Thoracic aorta (tissue), 2 donors: Measurements from ENCODE around the gene LZTR1. TPM values are rescaled to one million over a fixed set of nuclear protein-coding genes. Genes with fewer than 3 reads are reported as not detected.
"Not testable (repeated sequence)": the region's sequence is repeated elsewhere in the genome, so short reads cannot be mapped to it uniquely, and the experiment has no call there.

Source experiments
- ATAC-seq: fragments of 150-250 bp; one replicate; pipeline ENCODE4 v1.8.0; 2017; ENCODE audit warnings: low read depth; ENCODE audit not compliant: insufficient number of reproducible peaks, low FRiP score
- DNase-seq: peaks from one replicate; pipeline ENCODE4 v3.0.0-alpha.2; 2020; ENCODE audit warnings: low spot score
- H3K27ac ChIP-seq, 2 donors: fragments of 200-600 bp; sonication (generic); 1 replicate in 1 of 2; 2 replicates in 1 of 2; pipeline ENCODE4 v1.5.1; 2016; ENCODE audit warnings: mild to moderate bottlenecking in 2 of 2, moderate library complexity in 2 of 2
- H3K27me3 ChIP-seq: fragments of 200-600 bp; sonication (generic); replicated peaks from 2 replicates; pipeline ENCODE4 v1.6.0; 2016; ENCODE audit warnings: mild to moderate bottlenecking; ENCODE audit not compliant: insufficient read depth
- H3K36me3 ChIP-seq: fragments of 200-600 bp; sonication (generic); one replicate; pipeline ENCODE4 v1.5.1; 2016
- H3K4me1 ChIP-seq, 2 donors: fragments of 200-600 bp; sonication (generic); 1 replicate in 1 of 2; 2 replicates in 1 of 2; pipeline versions ENCODE4 v1.5.1 to v1.6.0; 2016; ENCODE audit warnings: low read depth in 2 of 2, mild to moderate bottlenecking in 1 of 2; ENCODE audit not compliant: control insufficient read depth in 1 of 2
- H3K4me3 ChIP-seq: fragments of 200-600 bp; sonication (generic); 2 replicates; pipeline ENCODE4 v1.5.1; 2016; ENCODE audit warnings: mild to moderate bottlenecking
- H3K9me3 ChIP-seq: fragments of 200-600 bp; sonication (generic); 2 replicates; pipeline ENCODE4 v1.5.1; 2016
- total RNA-seq, 2 donors: library from RNA; depleted of rRNA; stranded (reverse); fragments of >200 nt; gene quantifications; one replicate each; pipeline versions ENCODE4 v1.1.0 to v1.2.3, GENCODE V29; 2016
- TF ChIP-seq, protein P1 (sequence below): fragments of 200-600 bp; sonication (generic); IDR thresholded peaks from one replicate; pipeline ENCODE4 v1.5.1; 2019; ENCODE audit warnings: antibody characterized with exemption

LZTR1 gene
- 100 to 1,000 TPM in 1 of 2 donors, 10 to 100 TPM in 1; 96.2 to 105 TPM for total RNA-seq

DNA sequence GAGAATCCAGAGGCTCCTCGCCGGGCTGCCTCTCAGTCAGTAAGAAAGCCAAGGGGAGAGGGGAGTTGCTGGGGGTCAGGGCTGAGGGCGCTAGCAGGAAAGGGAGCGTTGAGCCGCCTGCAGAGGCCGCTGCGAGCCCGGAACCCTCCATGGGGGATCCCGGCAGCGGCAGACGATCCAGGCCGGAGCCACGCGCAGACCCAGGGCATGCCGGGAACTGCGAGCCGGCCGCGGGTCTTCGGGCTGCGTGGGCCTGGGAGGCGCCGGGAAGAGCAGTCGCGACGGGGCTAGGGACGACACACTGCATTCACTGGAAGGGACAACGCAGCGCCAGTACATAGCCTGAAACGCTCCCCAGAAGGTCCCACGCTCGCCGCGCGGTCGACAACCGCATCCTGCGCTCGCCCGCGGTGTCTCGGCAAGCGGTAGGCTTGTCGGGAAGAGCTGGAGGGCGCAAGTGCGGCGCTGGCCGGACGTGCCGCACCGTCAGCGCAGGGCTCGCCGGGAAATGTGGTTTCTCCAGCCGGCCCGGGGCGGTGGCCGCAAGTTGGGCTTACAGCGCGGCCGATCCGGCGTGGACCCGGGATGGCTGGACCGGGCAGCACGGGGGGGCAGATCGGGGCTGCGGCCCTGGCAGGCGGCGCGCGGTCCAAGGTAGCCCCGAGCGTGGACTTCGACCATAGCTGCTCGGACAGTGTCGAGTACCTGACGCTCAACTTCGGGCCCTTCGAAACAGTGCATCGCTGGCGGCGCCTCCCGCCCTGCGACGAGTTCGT, at the start of gene LZTR1:
TSS of gene LZTR1 (plus strand) at position 511 of the 776 bp plus-strand sequence. CDS start at position 586, 75 bp downstream.
- peak within 1 kb of the TSS; percentile 77 to 78 for H3K27ac ChIP-seq
- peak; percentile 73 for ATAC-seq
- H3K36me3 ChIP-seq, result no peaks in the 10 kb centered on the region
- no peak for DNase-seq
- TF ChIP-seq, protein P1, sequence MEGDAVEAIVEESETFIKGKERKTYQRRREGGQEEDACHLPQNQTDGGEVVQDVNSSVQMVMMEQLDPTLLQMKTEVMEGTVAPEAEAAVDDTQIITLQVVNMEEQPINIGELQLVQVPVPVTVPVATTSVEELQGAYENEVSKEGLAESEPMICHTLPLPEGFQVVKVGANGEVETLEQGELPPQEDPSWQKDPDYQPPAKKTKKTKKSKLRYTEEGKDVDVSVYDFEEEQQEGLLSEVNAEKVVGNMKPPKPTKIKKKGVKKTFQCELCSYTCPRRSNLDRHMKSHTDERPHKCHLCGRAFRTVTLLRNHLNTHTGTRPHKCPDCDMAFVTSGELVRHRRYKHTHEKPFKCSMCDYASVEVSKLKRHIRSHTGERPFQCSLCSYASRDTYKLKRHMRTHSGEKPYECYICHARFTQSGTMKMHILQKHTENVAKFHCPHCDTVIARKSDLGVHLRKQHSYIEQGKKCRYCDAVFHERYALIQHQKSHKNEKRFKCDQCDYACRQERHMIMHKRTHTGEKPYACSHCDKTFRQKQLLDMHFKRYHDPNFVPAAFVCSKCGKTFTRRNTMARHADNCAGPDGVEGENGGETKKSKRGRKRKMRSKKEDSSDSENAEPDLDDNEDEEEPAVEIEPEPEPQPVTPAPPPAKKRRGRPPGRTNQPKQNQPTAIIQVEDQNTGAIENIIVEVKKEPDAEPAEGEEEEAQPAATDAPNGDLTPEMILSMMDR, result peak; percentile 44
- no peaks in the 10 kb centered on the region for H3K27me3 ChIP-seq
- H3K4me3 ChIP-seq, result peak within 1 kb of the TSS; percentile 85
- H3K4me1 ChIP-seq, result peaks cover 12 to 33% of the 10 kb centered on the region in 2 donors
- H3K9me3 ChIP-seq, result peaks cover 7% of the 10 kb centered on the region

GRCh38 chr22:20933910-20934309, 48.2 kb upstream of the LZTR1 start:
- H3K4me3 ChIP-seq, result no peak overlapping the region
- H3K9me3 ChIP-seq, result no peaks in the 10 kb centered on the region
- H3K27ac ChIP-seq, result no peak overlapping the region
- H3K4me1 ChIP-seq, result peaks cover 20 to 43% of the 10 kb centered on the region in 2 donors
- H3K27me3 ChIP-seq, result no peaks in the 10 kb centered on the region
- TF ChIP-seq, protein P1, result no peak
- H3K36me3 ChIP-seq, result peaks cover 12% of the 10 kb centered on the region
- DNase-seq, result no peak
- no peak for ATAC-seq

DNA sequence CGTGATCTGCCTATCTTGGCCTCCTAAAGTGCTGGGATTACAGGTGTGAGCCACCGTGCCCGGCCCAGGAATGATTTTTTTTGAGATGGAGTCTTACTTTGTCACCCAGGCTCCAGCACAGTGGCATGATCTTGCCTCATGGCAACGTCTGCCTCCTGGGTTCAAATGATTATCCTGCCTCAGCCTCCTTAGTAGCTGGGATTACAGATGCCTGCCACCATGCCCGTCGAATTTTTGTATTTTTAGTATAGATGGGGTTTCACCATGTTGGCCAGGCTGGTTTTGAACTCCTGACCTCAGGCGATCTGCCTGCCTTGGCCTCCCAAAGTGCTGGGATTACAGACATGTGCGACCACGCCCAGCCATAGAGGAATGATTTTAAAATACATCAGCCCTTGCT, 47.0 kb upstream of the LZTR1 start:
- not testable (repeated sequence) for H3K9me3 ChIP-seq, ATAC-seq, DNase-seq, H3K4me3 ChIP-seq, H3K27ac ChIP-seq, H3K27me3 ChIP-seq
- H3K36me3 ChIP-seq, result peaks cover 12% of the 10 kb centered on the region
- peaks cover 20 to 46% of the 10 kb centered on the region in 2 donors for H3K4me1 ChIP-seq

DNA sequence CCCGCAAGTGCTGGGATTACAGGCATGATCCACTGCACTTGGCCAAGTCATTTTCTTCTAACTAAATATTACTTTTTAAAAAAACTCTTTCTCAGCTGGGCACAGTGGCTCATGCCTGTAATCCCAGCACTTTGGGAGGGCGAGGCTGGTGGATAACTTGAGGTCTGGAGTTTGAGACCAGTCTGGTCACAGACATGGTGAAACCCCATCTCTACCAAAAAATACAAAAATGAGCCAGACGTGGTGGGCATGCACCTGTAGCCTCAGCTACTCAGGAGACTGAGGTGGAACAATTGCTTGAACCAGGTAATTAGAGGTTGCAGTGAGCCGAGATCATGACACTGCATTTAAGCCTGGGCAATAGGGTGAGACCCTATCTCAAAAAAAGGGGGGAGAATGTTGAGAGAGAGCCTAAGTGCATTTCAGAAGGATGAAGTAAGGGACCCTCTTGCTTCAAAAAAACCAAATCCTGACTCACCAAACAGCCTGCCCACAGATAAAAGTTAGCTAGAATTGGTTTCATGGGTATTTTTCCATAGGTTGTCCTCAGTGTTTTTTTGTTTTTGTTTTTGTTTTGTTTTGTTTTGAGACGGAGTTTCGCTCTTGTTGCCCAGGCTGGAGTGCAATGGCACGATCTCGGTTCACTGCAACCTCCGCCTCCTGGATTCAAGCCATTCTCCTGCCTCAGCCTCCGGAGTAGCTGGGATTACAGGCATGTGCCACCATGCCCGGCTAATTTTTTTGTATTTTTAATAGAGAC, 46.1 kb upstream of the LZTR1 start:
- ATAC-seq, H3K27ac ChIP-seq, DNase-seq, H3K27me3 ChIP-seq, H3K4me3 ChIP-seq, H3K9me3 ChIP-seq: not testable (repeated sequence)
- H3K36me3 ChIP-seq, result peaks cover 12% of the 10 kb centered on the region
- peaks cover 20 to 55% of the 10 kb centered on the region in 2 donors for H3K4me1 ChIP-seq

GRCh38 chr22:20937031-20937793, 44.9 kb upstream of the LZTR1 start:
- H3K27me3 ChIP-seq, result no peaks in the 10 kb centered on the region
- peaks cover 17 to 52% of the 10 kb centered on the region in 2 donors for H3K4me1 ChIP-seq
- no peak for DNase-seq
- no peak overlapping the region for H3K27ac ChIP-seq
- no peak for ATAC-seq
- H3K9me3 ChIP-seq, result no peaks in the 10 kb centered on the region
- H3K4me3 ChIP-seq, result no peak overlapping the region
- TF ChIP-seq, protein P1, result no peak
- H3K36me3 ChIP-seq, result peaks cover 12% of the 10 kb centered on the region
